Smooth muscle cell (in vitro differentiated cells): ENCODE data around the gene CDC42SE2. TPM values are rescaled to one million over a fixed set of nuclear protein-coding genes. Genes with fewer than 3 reads are reported as not detected.
"Not testable (repeated sequence)": the region's sequence is repeated elsewhere in the genome, so short reads cannot be mapped to it uniquely, and the experiment has no call there.

Source experiments
- DNase-seq: peaks from one replicate; lab custom pipeline; 2025; ENCODE audit not compliant: unreplicated experiment; lab: John Stamatoyannopoulos, UW
- H2AFZ ChIP-seq: fragments of 200-600 bp; sonication (generic); 2 replicates; pipeline ENCODE4 v1.6.0; 2016; ENCODE audit warnings: antibody characterized with exemption, low read depth, mild to moderate bottlenecking
- H3F3A ChIP-seq: fragments of 200-600 bp; sonication (generic); 2 replicates; pipeline ENCODE4 v1.6.0; 2017; ENCODE audit warnings: antibody characterized with exemption, low read depth
- H3K27ac ChIP-seq: fragments of 200-600 bp; sonication (generic); 2 replicates; pipeline ENCODE4 v1.5.1; 2016; ENCODE audit warnings: low read depth, mild to moderate bottlenecking
- H3K27me3 ChIP-seq: fragments of 200-600 bp; sonication (generic); 2 replicates; pipeline ENCODE4 v1.6.1; 2016; ENCODE audit warnings: low read depth, mild to moderate bottlenecking
- H3K36me3 ChIP-seq: fragments of 200-600 bp; sonication (generic); 2 replicates; pipeline ENCODE4 v1.5.1; 2016; ENCODE audit warnings: low read depth
- H3K4me1 ChIP-seq: fragments of 200-600 bp; sonication (generic); 2 replicates; pipeline ENCODE4 v1.5.1; 2016; ENCODE audit warnings: low read depth
- H3K4me2 ChIP-seq: fragments of 200-600 bp; sonication (generic); 2 replicates; pipeline ENCODE4 v1.6.0; 2016; ENCODE audit warnings: mild to moderate bottlenecking
- H3K4me3 ChIP-seq: fragments of 200-600 bp; sonication (generic); 2 replicates; pipeline ENCODE4 v1.5.1; 2016; ENCODE audit warnings: mild to moderate bottlenecking
- H3K79me2 ChIP-seq: fragments of 200-600 bp; sonication (generic); 2 replicates; pipeline ENCODE4 v1.6.0; 2016; ENCODE audit warnings: low read depth, mild to moderate bottlenecking
- H3K9ac ChIP-seq: fragments of 200-600 bp; sonication (generic); 2 replicates; pipeline ENCODE4 v1.6.0; 2016; ENCODE audit warnings: low read depth
- H3K9me3 ChIP-seq: fragments of 200-600 bp; sonication (generic); replicated peaks from 2 replicates; pipeline ENCODE4 v1.5.1; 2016; ENCODE audit warnings: low read depth
- H4K20me1 ChIP-seq: fragments of 200-600 bp; sonication (generic); 2 replicates; pipeline ENCODE4 v1.6.0; 2016; ENCODE audit warnings: low read depth
- CTCF ChIP-seq: fragments of 200-600 bp; sonication (generic); IDR thresholded peaks from 2 replicates; pipeline ENCODE4 v1.5.1; 2017; ENCODE audit warnings: borderline replicate concordance, mild to moderate bottlenecking, antibody characterized with exemption; ENCODE audit not compliant: insufficient read depth, poor library complexity, severe bottlenecking
- WGBS: methylation state at CpG from one replicate; pipeline ENCODE4 v1.1.7; 2016; ENCODE audit warnings: low lambda C conversion rate; 5-methylcytosine and 5-hydroxymethylcytosine counted together
- polyA plus RNA-seq: library from polyadenylated mRNA; unstranded; fragments of >200 nt; fragmentation: Nextera tagmentation; extraction: Ambion mirVana; gene quantifications from 2 replicates; pipeline ENCODE4 v1.2.1, GENCODE V29; 2016
- total RNA-seq: library from RNA; depleted of rRNA; stranded (reverse); fragments of >200 nt; gene quantifications from 2 replicates; pipeline ENCODE4 v1.2.3, GENCODE V29; 2014

Gene CDC42SE2
- total and polyA plus RNA-seq, 2 experiments from 2014 or later, result 12.6 to 24.0 TPM

GRCh38 chr5:131265311-131265803 lies 1.5 kb downstream of the CDC42SE2 start:
- Histone ChIP-seq H3K79me2 (peaks cover 63% of the 10 kb centered on the region), H2AFZ (no peak overlapping the region), H3F3A (no peaks in the 10 kb centered on the region), H4K20me1 (peaks cover 51% of the 10 kb centered on the region), H3K36me3 (no peaks in the 10 kb centered on the region), H3K27ac (no peak overlapping the region), H3K9ac (no peak overlapping the region), H3K9me3 (no peaks in the 10 kb centered on the region), H3K4me1 (peaks cover 12% of the 10 kb centered on the region), H3K27me3 (no peaks in the 10 kb centered on the region), H3K4me2 (peak overlapping the region; percentile 92), H3K4me3 (peak overlapping the region; percentile 96)
- TF ChIP-seq CTCF, result peak; percentile 22
- no peak for DNase-seq
- WGBS, result 26% methylated on average over 2 of the region's 2 CpGs

GRCh38 chr5:131266370-131267060 lies 2.7 kb downstream of the CDC42SE2 start:
- Histone ChIP-seq H3K4me3 (peak overlapping the region; percentile 96), H3K4me2 (no peak overlapping the region), H3K36me3 (no peaks in the 10 kb centered on the region), H3K9ac (no peak overlapping the region), H3K79me2 (peaks cover 73% of the 10 kb centered on the region), H3K4me1 (peaks cover 12% of the 10 kb centered on the region), H3K9me3 (no peaks in the 10 kb centered on the region), H3F3A (no peaks in the 10 kb centered on the region), H4K20me1 (peaks cover 63% of the 10 kb centered on the region), H3K27me3 (no peaks in the 10 kb centered on the region), H3K27ac (no peak overlapping the region), H2AFZ (no peak overlapping the region)
- no peak for DNase-seq
- TF ChIP-seq CTCF, result no peak
- WGBS, result 96% methylated on average over 16 of the region's 16 CpGs

GRCh38 chr5:131268758-131269370 lies 5.0 kb downstream of the CDC42SE2 start:
- Histone ChIP-seq H3K4me3 (no peak overlapping the region), H3K79me2 (peaks cover 97% of the 10 kb centered on the region), H3F3A (no peaks in the 10 kb centered on the region), H3K27me3 (no peaks in the 10 kb centered on the region), H3K4me2 (no peak overlapping the region), H3K27ac (no peak overlapping the region), H3K4me1 (peaks cover 12% of the 10 kb centered on the region), H4K20me1 (peaks cover 76% of the 10 kb centered on the region), H3K9ac (no peak overlapping the region), H3K36me3 (no peaks in the 10 kb centered on the region), H2AFZ (no peak overlapping the region), H3K9me3 (no peaks in the 10 kb centered on the region)
- TF ChIP-seq CTCF, result no peak
- 97% methylated on average over 12 of the region's 12 CpGs for WGBS
- no peak for DNase-seq

- 68% methylated on average over 2 of the region's 2 CpGs for WGBS
- H3K27me3 ChIP-seq, result no peaks in the 10 kb centered on the region
- peaks cover 79% of the 10 kb centered on the region for H4K20me1 ChIP-seq
- peaks cover 3% of the 10 kb centered on the region for H3K4me1 ChIP-seq
- no peak overlapping the region for H2AFZ ChIP-seq
- TF ChIP-seq CTCF, result no peak
- H3F3A ChIP-seq, result no peaks in the 10 kb centered on the region
- H3K36me3 ChIP-seq, result no peaks in the 10 kb centered on the region
- H3K9ac ChIP-seq, result no peak overlapping the region
- H3K4me3 ChIP-seq, result no peak overlapping the region
- H3K9me3 ChIP-seq, result no peaks in the 10 kb centered on the region
- peaks cover 97% of the 10 kb centered on the region for H3K79me2 ChIP-seq
- no peak for DNase-seq
- H3K4me2 ChIP-seq, result no peak overlapping the region
- no peak overlapping the region for H3K27ac ChIP-seq
Observed at GRCh38 chr5:131270809-131271208, 7.0 kb downstream of the CDC42SE2 start.

- H3K4me3 ChIP-seq, H3K9me3 ChIP-seq, H3K36me3 ChIP-seq, H3K27me3 ChIP-seq, H2AFZ ChIP-seq, H3K27ac ChIP-seq, H3K9ac ChIP-seq, H3F3A ChIP-seq, DNase-seq, H3K4me1 ChIP-seq, H3K4me2 ChIP-seq: not testable (repeated sequence)
- Histone ChIP-seq H3K79me2 (peaks cover 97% of the 10 kb centered on the region), H4K20me1 (peaks cover 80% of the 10 kb centered on the region)
- WGBS, result 94% methylated on average over 8 of the region's 8 CpGs
Observed at GRCh38 chr5:131271888-131272287, 8.0 kb downstream of the CDC42SE2 start.
